ENCODE results near the gene TRIM2.
"Not testable (repeated sequence)": the region's sequence is repeated elsewhere in the genome, so short reads cannot be mapped to it uniquely, and the experiment has no call there.

TRIM2 gene

GRCh38 chr4:153204247-153204671 lies at the start of gene TRIM2:
TSS of gene TRIM2 (plus strand) at chr4:153204443. CDS start at chr4:153204531, 88 bp downstream.
- H3K9ac ChIP-seq (ENCODE audit: low read depth in 1 of 2, low read length in 2 of 2), result peak within 1 kb of the TSS; percentile 80 to 94
- H3K4me3 ChIP-seq (ENCODE audit: low read depth in 1 of 2, low read length in 2 of 2), result peak within 1 kb of the TSS; percentile 68 to 81
- peaks cover 4 to 12% of the 10 kb centered on the region in 2 donors for H3K4me1 ChIP-seq (ENCODE audit: control insufficient read depth in 1 of 2, insufficient read depth in 2 of 2, low read length in 2 of 2)
- H3K9me3 ChIP-seq (ENCODE audit: control insufficient read depth in 1 of 2, low read length in 2 of 2), result no peaks in the 10 kb centered on the region
- H3K27me3 ChIP-seq (ENCODE audit: control insufficient read depth in 1 of 2, insufficient read depth in 2 of 2, low read length in 2 of 2), result no peaks in the 10 kb centered on the region
- H3K36me3 ChIP-seq (ENCODE audit: control insufficient read depth in 1 of 2, insufficient read depth in 2 of 2, low read length in 2 of 2), result no peaks in the 10 kb centered on the region
- H3K27ac ChIP-seq (ENCODE audit: low read depth, low read length), result peak within 1 kb of the TSS; percentile 91

- Histone ChIP-seq H3K9ac (ENCODE audit: low read depth in 1 of 2, low read length in 2 of 2) (no peak overlapping the region), H3K27me3 (ENCODE audit: control insufficient read depth in 1 of 2, insufficient read depth in 2 of 2, low read length in 2 of 2) (peaks cover 0 to 6% of the 10 kb centered on the region in 2 donors), H3K9me3 (ENCODE audit: control insufficient read depth in 1 of 2, low read length in 2 of 2) (no peaks in the 10 kb centered on the region), H3K4me1 (ENCODE audit: control insufficient read depth in 1 of 2, insufficient read depth in 2 of 2, low read length in 2 of 2) (peaks cover 21 to 23% of the 10 kb centered on the region in 2 donors), H3K4me3 (ENCODE audit: low read depth in 1 of 2, low read length in 2 of 2) (no peak overlapping the region), H3K27ac (ENCODE audit: low read depth, low read length) (no peak overlapping the region), H3K36me3 (ENCODE audit: control insufficient read depth in 1 of 2, insufficient read depth in 2 of 2, low read length in 2 of 2) (no peaks in the 10 kb centered on the region)
Observed at GRCh38 chr4:153155686-153156085, 48.6 kb upstream of the TRIM2 start.

- Histone ChIP-seq H3K27ac (ENCODE audit: low read depth, low read length) (no peak overlapping the region), H3K36me3 (ENCODE audit: control insufficient read depth in 1 of 2, insufficient read depth in 2 of 2, low read length in 2 of 2) (no peaks in the 10 kb centered on the region), H3K4me3 (ENCODE audit: low read depth in 1 of 2, low read length in 2 of 2) (no peak overlapping the region), H3K4me1 (ENCODE audit: control insufficient read depth in 1 of 2, insufficient read depth in 2 of 2, low read length in 2 of 2) (peaks cover 21 to 23% of the 10 kb centered on the region in 2 donors), H3K9ac (ENCODE audit: low read depth in 1 of 2, low read length in 2 of 2) (no peak overlapping the region), H3K9me3 (ENCODE audit: control insufficient read depth in 1 of 2, low read length in 2 of 2) (no peaks in the 10 kb centered on the region), H3K27me3 (ENCODE audit: control insufficient read depth in 1 of 2, insufficient read depth in 2 of 2, low read length in 2 of 2) (peaks cover 0 to 6% of the 10 kb centered on the region in 2 donors)
Observed at GRCh38 chr4:153156263-153156662, 48.0 kb upstream of the TRIM2 start.

- Histone ChIP-seq H3K27me3 (ENCODE audit: control insufficient read depth in 1 of 2, insufficient read depth in 2 of 2, low read length in 2 of 2) (peaks cover 0 to 6% of the 10 kb centered on the region in 2 donors), H3K4me1 (ENCODE audit: control insufficient read depth in 1 of 2, insufficient read depth in 2 of 2, low read length in 2 of 2) (peaks cover 21 to 23% of the 10 kb centered on the region in 2 donors), H3K9ac (ENCODE audit: low read depth in 1 of 2, low read length in 2 of 2) (no peak overlapping the region), H3K36me3 (ENCODE audit: control insufficient read depth in 1 of 2, insufficient read depth in 2 of 2, low read length in 2 of 2) (no peaks in the 10 kb centered on the region), H3K4me3 (ENCODE audit: low read depth in 1 of 2, low read length in 2 of 2) (no peak overlapping the region), H3K9me3 (ENCODE audit: control insufficient read depth in 1 of 2, low read length in 2 of 2) (no peaks in the 10 kb centered on the region), H3K27ac (ENCODE audit: low read depth, low read length) (no peak overlapping the region)
Observed at GRCh38 chr4:153156721-153157120, 47.5 kb upstream of the TRIM2 start.

- peaks cover 6 to 13% of the 10 kb centered on the region in 2 donors for H3K4me1 ChIP-seq (ENCODE audit: control insufficient read depth in 1 of 2, insufficient read depth in 2 of 2, low read length in 2 of 2)
- H3K4me3 ChIP-seq (ENCODE audit: low read depth in 1 of 2, low read length in 2 of 2), result no peak overlapping the region
- no peak overlapping the region for H3K27ac ChIP-seq (ENCODE audit: low read depth, low read length)
- peaks cover 0 to 3% of the 10 kb centered on the region in 2 donors for H3K27me3 ChIP-seq (ENCODE audit: control insufficient read depth in 1 of 2, insufficient read depth in 2 of 2, low read length in 2 of 2)
- no peaks in the 10 kb centered on the region for H3K36me3 ChIP-seq (ENCODE audit: control insufficient read depth in 1 of 2, insufficient read depth in 2 of 2, low read length in 2 of 2)
- no peaks in the 10 kb centered on the region for H3K9me3 ChIP-seq (ENCODE audit: control insufficient read depth in 1 of 2, low read length in 2 of 2)
- H3K9ac ChIP-seq (ENCODE audit: low read depth in 1 of 2, low read length in 2 of 2), result no peak overlapping the region
Observed at GRCh38 chr4:153159016-153159415, 45.2 kb upstream of the TRIM2 start.

- Histone ChIP-seq H3K4me3 (ENCODE audit: low read depth in 1 of 2, low read length in 2 of 2) (no peak overlapping the region), H3K36me3 (ENCODE audit: control insufficient read depth in 1 of 2, insufficient read depth in 2 of 2, low read length in 2 of 2) (no peaks in the 10 kb centered on the region), H3K9ac (ENCODE audit: low read depth in 1 of 2, low read length in 2 of 2) (no peak overlapping the region), H3K4me1 (ENCODE audit: control insufficient read depth in 1 of 2, insufficient read depth in 2 of 2, low read length in 2 of 2) (peaks cover 4 to 9% of the 10 kb centered on the region in 2 donors), H3K9me3 (ENCODE audit: control insufficient read depth in 1 of 2, low read length in 2 of 2) (no peaks in the 10 kb centered on the region), H3K27me3 (ENCODE audit: control insufficient read depth in 1 of 2, insufficient read depth in 2 of 2, low read length in 2 of 2) (no peaks in the 10 kb centered on the region), H3K27ac (ENCODE audit: low read depth, low read length) (no peak overlapping the region)
Observed at GRCh38 chr4:153159728-153160221, 44.5 kb upstream of the TRIM2 start.

GRCh38 chr4:153160821-153161220 lies 43.4 kb upstream of the TRIM2 start:
- Histone ChIP-seq H3K9ac (ENCODE audit: low read depth in 1 of 2, low read length in 2 of 2) (no peak overlapping the region), H3K27me3 (ENCODE audit: control insufficient read depth in 1 of 2, insufficient read depth in 2 of 2, low read length in 2 of 2) (no peaks in the 10 kb centered on the region), H3K4me1 (ENCODE audit: control insufficient read depth in 1 of 2, insufficient read depth in 2 of 2, low read length in 2 of 2) (peaks cover 4 to 5% of the 10 kb centered on the region in 2 donors), H3K27ac (ENCODE audit: low read depth, low read length) (no peak overlapping the region), H3K9me3 (ENCODE audit: control insufficient read depth in 1 of 2, low read length in 2 of 2) (no peaks in the 10 kb centered on the region), H3K4me3 (ENCODE audit: low read depth in 1 of 2, low read length in 2 of 2) (no peak overlapping the region), H3K36me3 (ENCODE audit: control insufficient read depth in 1 of 2, insufficient read depth in 2 of 2, low read length in 2 of 2) (no peaks in the 10 kb centered on the region)

- Histone ChIP-seq H3K36me3 (ENCODE audit: control insufficient read depth in 1 of 2, insufficient read depth in 2 of 2, low read length in 2 of 2) (no peaks in the 10 kb centered on the region), H3K4me3 (ENCODE audit: low read depth in 1 of 2, low read length in 2 of 2) (no peak overlapping the region), H3K4me1 (ENCODE audit: control insufficient read depth in 1 of 2, insufficient read depth in 2 of 2, low read length in 2 of 2) (peaks cover 0 to 3% of the 10 kb centered on the region in 2 donors), H3K27me3 (ENCODE audit: control insufficient read depth in 1 of 2, insufficient read depth in 2 of 2, low read length in 2 of 2) (no peaks in the 10 kb centered on the region), H3K27ac (ENCODE audit: low read depth, low read length) (no peak overlapping the region), H3K9ac (ENCODE audit: low read depth in 1 of 2, low read length in 2 of 2) (no peak overlapping the region), H3K9me3 (ENCODE audit: control insufficient read depth in 1 of 2, low read length in 2 of 2) (no peaks in the 10 kb centered on the region)
Observed at GRCh38 chr4:153161226-153161963, 42.8 kb upstream of the TRIM2 start.

GRCh38 chr4:153165236-153165635 lies 39.0 kb upstream of the TRIM2 start:
- H3K27ac ChIP-seq (ENCODE audit: low read depth, low read length); H3K9ac ChIP-seq (ENCODE audit: low read depth in 1 of 2, low read length in 2 of 2); H3K36me3 ChIP-seq (ENCODE audit: control insufficient read depth in 1 of 2, insufficient read depth in 2 of 2, low read length in 2 of 2); H3K4me3 ChIP-seq (ENCODE audit: low read depth in 1 of 2, low read length in 2 of 2); H3K4me1 ChIP-seq (ENCODE audit: control insufficient read depth in 1 of 2, insufficient read depth in 2 of 2, low read length in 2 of 2); H3K9me3 ChIP-seq (ENCODE audit: control insufficient read depth in 1 of 2, low read length in 2 of 2); H3K27me3 ChIP-seq (ENCODE audit: control insufficient read depth in 1 of 2, insufficient read depth in 2 of 2, low read length in 2 of 2): not testable (repeated sequence)

- H3K27ac ChIP-seq (ENCODE audit: low read depth, low read length), result no peak overlapping the region
- H3K9ac ChIP-seq (ENCODE audit: low read depth in 1 of 2, low read length in 2 of 2), result no peak overlapping the region
- H3K36me3 ChIP-seq (ENCODE audit: control insufficient read depth in 1 of 2, insufficient read depth in 2 of 2, low read length in 2 of 2), result no peaks in the 10 kb centered on the region
- H3K4me1 ChIP-seq (ENCODE audit: control insufficient read depth in 1 of 2, insufficient read depth in 2 of 2, low read length in 2 of 2), result no peaks in the 10 kb centered on the region
- no peaks in the 10 kb centered on the region for H3K9me3 ChIP-seq (ENCODE audit: control insufficient read depth in 1 of 2, low read length in 2 of 2)
- no peak overlapping the region for H3K4me3 ChIP-seq (ENCODE audit: low read depth in 1 of 2, low read length in 2 of 2)
- no peaks in the 10 kb centered on the region for H3K27me3 ChIP-seq (ENCODE audit: control insufficient read depth in 1 of 2, insufficient read depth in 2 of 2, low read length in 2 of 2)
Observed at GRCh38 chr4:153166716-153167501, 37.3 kb upstream of the TRIM2 start.
